Retinal pigment epithelial cell (primary cell): Measurements from ENCODE around the gene TBC1D17.

Experiments used
- DNase-seq: peaks from one replicate; pipeline ENCODE4 v3.0.0-alpha.2; 2010; ENCODE audit warnings: low read depth
- H3K4me3 ChIP-seq: 2 replicates; pipeline ENCODE4 v1.5.1; 2011; ENCODE audit warnings: mild to moderate bottlenecking, low read length, control low read depth, moderate library complexity
- TF ChIP-seq, protein P1 (sequence below): conservative IDR thresholded peaks from 2 replicates; pipeline ENCODE4 v1.5.1; 2011; ENCODE audit warnings: low read depth, low read length, control low read depth, inconsistent platforms

TBC1D17 gene

DNA sequence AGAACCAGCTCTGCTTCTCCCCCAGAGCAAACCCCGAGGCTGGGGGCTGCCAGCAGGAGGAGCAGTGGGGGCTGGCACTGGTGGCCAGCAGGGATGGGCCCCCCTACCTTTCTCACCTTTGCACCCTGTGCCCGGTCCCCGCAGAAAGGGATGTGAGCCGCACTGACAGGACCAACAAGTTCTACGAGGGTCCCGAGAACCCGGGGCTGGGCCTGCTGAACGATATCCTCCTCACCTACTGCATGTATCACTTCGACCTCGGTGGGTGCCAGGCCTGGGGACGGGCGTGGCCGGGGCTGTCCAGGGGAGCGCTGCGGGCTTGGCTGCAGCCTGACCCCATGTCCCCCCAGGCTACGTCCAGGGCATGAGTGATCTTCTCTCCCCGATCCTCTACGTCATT, 6.6 kb downstream of the TBC1D17 start:
- TF ChIP-seq, protein P1, sequence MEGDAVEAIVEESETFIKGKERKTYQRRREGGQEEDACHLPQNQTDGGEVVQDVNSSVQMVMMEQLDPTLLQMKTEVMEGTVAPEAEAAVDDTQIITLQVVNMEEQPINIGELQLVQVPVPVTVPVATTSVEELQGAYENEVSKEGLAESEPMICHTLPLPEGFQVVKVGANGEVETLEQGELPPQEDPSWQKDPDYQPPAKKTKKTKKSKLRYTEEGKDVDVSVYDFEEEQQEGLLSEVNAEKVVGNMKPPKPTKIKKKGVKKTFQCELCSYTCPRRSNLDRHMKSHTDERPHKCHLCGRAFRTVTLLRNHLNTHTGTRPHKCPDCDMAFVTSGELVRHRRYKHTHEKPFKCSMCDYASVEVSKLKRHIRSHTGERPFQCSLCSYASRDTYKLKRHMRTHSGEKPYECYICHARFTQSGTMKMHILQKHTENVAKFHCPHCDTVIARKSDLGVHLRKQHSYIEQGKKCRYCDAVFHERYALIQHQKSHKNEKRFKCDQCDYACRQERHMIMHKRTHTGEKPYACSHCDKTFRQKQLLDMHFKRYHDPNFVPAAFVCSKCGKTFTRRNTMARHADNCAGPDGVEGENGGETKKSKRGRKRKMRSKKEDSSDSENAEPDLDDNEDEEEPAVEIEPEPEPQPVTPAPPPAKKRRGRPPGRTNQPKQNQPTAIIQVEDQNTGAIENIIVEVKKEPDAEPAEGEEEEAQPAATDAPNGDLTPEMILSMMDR: no peak
- no peak for DNase-seq
- H3K4me3 ChIP-seq: no peak overlapping the region

DNA sequence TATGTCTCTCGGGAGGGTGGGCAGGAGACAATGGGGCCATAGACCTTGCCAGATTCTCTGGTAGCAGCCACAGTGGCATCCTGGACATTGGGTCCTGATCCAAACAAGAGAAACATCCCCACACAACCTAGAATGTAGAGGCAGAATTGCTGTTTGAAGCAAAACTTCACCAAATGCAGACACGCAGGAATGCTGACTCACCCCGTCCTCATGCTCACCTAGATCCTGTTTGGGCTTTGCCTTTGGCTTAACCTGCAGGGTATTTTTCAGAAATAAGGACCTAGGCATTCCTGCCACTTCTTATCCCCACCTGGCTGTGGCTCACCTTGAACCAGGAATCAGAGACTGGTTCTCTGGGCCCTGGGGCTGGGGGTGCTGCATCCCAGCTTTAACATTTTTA, 7.3 kb downstream of the TBC1D17 start:
- H3K4me3 ChIP-seq: no peak overlapping the region
- DNase-seq: no peak
- TF ChIP-seq, protein P1: no peak

DNA sequence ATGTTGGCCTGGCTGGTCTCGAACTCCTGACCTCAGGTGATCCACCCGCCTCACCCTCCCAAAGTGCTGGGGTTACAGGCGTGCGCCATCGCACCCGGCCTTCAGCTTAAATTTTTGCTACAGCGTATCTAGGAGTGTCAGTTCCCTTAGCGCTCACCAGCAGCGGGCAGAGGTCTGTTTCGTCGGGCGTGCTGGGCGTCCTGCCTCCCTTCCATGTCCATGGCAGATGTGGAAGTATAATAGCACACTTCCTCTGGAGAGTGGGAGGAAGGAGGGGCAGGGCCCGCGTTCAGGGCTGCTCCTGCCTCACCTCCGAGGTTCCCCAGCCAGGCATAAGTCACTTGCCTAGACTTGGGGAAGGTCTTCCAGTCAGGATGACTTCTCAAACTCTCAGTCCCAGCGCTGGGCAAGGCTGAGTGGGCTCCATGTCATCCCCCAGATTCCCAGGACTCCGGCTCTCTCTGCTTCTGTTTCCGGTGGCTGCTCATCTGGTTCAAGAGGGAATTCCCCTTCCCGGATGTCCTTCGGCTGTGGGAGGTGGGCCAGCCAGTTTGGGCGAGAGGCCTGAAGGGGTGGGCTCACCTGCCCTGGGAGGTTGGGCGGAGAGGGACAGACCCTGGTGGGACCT, 9.6 kb downstream of the TBC1D17 start:
- TF ChIP-seq, protein P1: no peak
- no peak for DNase-seq
- H3K4me3 ChIP-seq: no peak overlapping the region

DNA sequence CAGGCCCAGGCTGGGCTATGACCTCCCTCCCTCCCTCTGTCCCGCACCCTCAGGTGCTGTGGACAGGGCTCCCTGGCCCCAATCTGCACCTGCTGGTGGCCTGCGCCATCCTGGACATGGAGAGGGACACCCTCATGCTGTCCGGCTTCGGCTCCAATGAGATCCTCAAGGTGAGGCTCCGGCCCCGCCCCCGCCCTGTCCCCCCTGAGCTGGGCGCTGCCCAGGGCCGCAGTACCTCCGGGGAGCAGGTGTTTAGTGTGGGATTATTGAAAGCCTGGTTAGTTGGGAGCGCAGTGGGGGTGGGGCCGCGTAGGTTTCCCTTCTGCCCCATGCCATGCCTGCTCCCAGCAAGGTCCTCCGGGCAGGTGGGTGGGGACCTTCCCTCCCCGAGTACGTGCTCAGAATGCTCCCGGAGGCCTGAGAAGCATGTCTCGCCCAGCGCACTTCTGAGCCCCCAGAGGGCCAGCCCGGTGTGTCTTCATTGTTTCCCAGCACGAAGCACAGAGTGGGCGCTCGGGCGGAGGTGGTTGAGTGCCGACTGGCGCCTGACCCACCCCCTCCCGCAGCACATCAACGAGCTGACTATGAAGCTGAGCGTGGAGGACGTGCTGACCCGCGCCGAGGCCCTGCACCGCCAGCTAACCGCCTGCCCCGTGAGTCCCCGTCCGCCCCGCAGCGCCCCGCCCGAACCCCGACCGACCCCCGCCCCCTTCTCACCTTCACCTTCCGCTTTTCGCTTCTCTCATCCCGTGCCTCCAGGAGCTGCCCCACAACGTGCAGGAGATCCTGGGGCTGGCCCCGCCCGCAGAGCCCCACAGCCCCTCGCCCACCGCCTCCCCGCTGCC, 10.4 kb downstream of the TBC1D17 start:
- H3K4me3 ChIP-seq: no peak overlapping the region
- no peak for DNase-seq
- TF ChIP-seq, protein P1: no peak

DNA sequence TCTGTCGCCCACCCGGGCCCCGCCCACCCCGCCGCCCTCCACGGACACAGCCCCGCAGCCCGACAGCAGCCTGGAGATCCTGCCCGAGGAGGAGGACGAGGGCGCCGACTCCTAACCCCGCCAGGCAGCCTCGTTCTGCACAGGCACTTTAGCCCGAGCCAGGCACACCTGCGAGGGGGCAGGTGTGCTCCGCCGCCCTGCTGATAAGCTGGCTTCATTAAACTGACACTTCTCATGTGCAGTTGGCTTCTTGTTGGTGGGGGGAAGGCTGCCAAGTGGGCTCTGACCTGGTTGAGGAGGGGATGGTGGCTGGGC, 11.0 kb downstream of the TBC1D17 start:
- no peak overlapping the region for H3K4me3 ChIP-seq
- DNase-seq: no peak
- TF ChIP-seq, protein P1: no peak

DNA sequence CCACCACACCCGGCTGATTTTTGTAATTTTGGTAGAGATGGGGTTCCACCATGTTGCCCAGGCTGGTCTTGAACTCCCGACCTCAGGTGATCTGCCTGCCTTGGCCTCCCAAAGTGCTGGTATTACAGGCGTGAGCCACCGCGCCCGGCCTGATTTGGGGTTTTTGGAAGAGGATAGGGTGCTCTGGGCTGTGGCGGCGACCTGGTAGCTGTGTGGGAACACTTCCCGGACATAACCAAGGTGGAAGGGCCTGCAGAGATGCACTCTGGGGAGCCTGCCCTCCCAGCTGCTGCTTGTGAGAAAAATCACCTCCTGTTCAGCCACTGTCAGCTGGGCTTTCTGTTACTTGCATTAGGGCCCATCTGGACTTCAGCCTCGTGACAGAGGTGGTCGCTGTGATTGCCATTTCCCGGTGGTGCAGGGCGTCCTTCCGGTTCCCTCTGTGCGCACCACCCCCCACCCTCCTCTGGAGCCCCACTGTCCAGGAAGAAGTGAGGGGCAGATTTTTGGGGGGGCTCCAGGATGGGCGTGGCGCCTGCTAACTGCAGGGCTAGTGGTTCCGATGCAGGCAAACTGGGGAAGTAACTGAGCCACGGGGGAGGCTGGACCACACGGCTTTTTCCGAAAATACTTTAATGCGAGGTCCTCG, 11.7 kb downstream of the TBC1D17 start:
- TF ChIP-seq, protein P1: no peak
- DNase-seq: no peak
- no peak overlapping the region for H3K4me3 ChIP-seq
